ENCODE results near the gene TMEM134.

The TMEM134 gene

DNA sequence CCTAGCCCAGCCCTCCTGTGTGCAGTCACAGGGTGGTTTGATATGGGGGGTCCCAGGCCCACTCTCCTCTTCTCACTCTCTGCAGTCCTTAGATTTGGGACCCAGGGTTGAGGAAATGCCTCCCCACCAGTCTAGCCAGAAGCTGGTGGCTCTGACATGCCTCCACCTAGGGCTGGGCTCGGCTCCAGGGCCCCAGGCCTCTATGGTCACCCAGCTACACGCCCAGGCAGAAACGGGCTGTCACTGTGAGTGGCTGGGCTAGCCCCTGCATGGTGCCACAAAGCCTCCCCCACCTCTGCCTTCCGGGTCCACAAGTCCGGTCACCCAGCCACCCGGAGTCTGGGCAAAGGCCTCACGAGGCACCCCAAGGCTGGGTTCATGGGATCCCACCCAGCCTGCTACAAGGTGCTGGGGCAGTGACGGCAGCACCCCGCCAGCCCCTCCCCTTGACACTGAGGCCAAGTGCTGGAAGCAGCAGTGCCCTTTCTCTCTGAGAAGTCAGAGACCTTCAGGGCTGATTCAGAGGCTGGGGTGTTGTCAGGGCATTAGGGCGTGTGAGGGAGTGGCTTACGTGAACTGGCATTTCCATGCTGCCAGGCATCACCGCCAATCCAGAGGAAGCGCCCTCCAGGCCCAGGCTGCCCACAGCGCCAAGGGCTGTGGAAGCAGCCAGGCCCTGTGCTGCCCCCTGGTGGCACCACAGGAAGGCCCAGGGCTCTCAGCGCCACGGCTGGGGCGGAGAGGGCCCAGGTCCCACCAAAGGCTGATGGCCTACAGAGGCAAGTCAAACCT is 36.8 kb upstream of the TMEM134 start:
- no peaks in the 10 kb centered on the region for H3K9me3 ChIP-seq (ENCODE audit: insufficient read depth, low read depth, low read length)
- no peak overlapping the region for H3K9ac ChIP-seq (ENCODE audit: low read depth, low read length)
- H3K4me3 ChIP-seq (ENCODE audit: low read length): peak overlapping the region; percentile 82; the same call in 1 of the 2 replicates
- H3K36me3 ChIP-seq (ENCODE audit: insufficient read depth, low read depth, low read length): peaks cover 14% of the 10 kb centered on the region
- H3K27ac ChIP-seq (ENCODE audit: low read length): no peak overlapping the region
- peaks cover 14% of the 10 kb centered on the region for H3K27me3 ChIP-seq (ENCODE audit: insufficient read depth, low read length)
- H3K4me1 ChIP-seq (ENCODE audit: insufficient read depth, low read length): peaks cover 5% of the 10 kb centered on the region; the same call in 1 of the 2 replicates

DNA sequence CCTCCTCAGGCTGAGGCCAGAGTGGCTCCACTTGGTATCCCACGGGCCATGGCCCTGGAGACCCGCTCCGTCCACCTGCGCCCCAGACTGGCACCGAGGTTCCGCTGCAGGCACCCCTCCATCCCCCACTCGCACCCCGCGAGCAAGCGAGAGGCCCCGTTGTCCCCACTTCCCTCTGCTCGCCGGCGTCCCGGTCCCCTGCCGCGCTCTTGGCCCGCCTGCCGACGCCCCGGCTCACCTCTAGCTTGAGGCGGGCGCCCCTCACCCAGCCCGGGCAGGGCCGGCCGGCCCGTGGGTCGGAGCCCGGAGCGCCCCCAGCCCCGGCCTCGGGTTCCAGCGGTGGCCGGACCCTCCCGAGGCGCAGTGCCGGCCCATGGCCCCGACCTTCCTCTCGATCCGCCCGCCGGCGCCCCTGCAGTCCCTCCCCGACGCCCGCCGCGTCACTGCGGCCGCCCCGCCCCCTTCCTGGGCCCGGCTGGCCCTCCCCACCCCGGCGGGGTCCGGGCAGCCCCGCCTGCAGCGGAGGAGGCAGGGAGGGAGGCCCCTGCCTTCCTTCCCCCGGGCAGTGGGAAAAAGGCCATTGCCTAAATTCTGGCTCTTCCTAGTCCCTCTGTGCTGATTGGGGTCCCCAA is 36.0 kb upstream of the TMEM134 start, which contains the start of gene PITPNM1:
Gene PITPNM1, minus strand, starts transcription at position 414 of the 632 bp plus-strand sequence. CDS start 1,183 bp downstream, outside the sequence.
- Histone ChIP-seq H3K9ac (ENCODE audit: low read depth, low read length) (peak within 1 kb of the TSS; percentile 72), H3K27me3 (ENCODE audit: insufficient read depth, low read length) (peaks cover 14% of the 10 kb centered on the region), H3K4me1 (ENCODE audit: insufficient read depth, low read length) (peaks cover 5% of the 10 kb centered on the region; the same call in 1 of the 2 replicates), H3K4me3 (ENCODE audit: low read length) (peak within 1 kb of the TSS; percentile 82), H3K36me3 (ENCODE audit: insufficient read depth, low read depth, low read length) (peaks cover 16% of the 10 kb centered on the region), H3K27ac (ENCODE audit: low read length) (no peak within 1 kb of the TSS), H3K9me3 (ENCODE audit: insufficient read depth, low read depth, low read length) (no peaks in the 10 kb centered on the region)

DNA sequence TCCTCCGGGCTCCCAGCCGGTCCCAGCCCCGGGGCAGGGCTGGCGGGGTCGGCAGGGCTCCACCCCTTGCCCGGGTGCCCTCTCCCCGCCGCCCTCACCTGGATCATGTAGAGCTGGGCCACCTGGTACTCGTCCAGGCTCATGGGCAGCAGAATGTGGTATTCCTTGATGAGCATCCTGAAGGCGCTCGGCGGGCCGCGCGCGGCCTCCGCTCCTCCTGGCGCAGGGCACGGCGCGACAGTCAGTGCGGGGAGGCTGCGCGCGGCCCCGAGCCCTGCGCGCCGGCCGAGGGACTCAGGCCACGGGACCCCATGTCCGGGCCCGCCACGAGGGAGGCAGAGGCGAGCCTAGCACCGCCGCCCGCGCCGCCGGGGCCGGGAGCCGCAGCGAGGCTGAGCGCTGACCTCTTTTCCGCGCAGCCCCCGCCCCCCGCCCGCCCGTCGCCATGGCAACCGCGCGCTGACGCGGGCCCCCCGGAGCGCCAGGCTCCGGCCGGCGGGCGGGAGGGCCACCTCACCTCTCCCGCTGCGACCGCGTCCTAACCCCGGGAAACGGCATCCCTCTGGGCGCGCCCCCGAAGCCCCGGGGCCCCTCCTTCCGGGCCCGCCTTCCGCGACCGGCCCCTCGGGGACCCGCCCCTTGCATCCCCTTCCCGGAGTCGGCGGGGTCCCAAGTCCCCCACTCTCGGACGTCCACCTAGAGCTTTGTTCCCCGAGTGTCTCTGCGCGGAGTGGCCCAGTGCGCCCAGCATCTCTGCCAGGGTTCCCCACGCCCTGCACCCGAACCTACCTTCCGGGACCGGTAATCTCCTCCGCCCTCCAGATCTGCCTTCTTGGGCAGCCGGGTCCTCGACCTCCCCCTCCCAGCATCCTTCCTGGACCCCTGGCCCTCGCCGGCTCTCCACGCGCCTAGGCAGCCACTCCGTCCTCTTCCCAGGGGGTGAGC is 35.2 kb upstream of the TMEM134 start:
- H3K4me3 ChIP-seq (ENCODE audit: low read length): peak overlapping the region; percentile 82
- peaks cover 5% of the 10 kb centered on the region; the same call in 1 of the 2 replicates for H3K4me1 ChIP-seq (ENCODE audit: insufficient read depth, low read length)
- no peak overlapping the region for H3K27ac ChIP-seq (ENCODE audit: low read length)
- peaks cover 16% of the 10 kb centered on the region for H3K36me3 ChIP-seq (ENCODE audit: insufficient read depth, low read depth, low read length)
- H3K27me3 ChIP-seq (ENCODE audit: insufficient read depth, low read length): peaks cover 14% of the 10 kb centered on the region
- H3K9me3 ChIP-seq (ENCODE audit: insufficient read depth, low read depth, low read length): no peaks in the 10 kb centered on the region
- peak overlapping the region; percentile 72 for H3K9ac ChIP-seq (ENCODE audit: low read depth, low read length)

DNA sequence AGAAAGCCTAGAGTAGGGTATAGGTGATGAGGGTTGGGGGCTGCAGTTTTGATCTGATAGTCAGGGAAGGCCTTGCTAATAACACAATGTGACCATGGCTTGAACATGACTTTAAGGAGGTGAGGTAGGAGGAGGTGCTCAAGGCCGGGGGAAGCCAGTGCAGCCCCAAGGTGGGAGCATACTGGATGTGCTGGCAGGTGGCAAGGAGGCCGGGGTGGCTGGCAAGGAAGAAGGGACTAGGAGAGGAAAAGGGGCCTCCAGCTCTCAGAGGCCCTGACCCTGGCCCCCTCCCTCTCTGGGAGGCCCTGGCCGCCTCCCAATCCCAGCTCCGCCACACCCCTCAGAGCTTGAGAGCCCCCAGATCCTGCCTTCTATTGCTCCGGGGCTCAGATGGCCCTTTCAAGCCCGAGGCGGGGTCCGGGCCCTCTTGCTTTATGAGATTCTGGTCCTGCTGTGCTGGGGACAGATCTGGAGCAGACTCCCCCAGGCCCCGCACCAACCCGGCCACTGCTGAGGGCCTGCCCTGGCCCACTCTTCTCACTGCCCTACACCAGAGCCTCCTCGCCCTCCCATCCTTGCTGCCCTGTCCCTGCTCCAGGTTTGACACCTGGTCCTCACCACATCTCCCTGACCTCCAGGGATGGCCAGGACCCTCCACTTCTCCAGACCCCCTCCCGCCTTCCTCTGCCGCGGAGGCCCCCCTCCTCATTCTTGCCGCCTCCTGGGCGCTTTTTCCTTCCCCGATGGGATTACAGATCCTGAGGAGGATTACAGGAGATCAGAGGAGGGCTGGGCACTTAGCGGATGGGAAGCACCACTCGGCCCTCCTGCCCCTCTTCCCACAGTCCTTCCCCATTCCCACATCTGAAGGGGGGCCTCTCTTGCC is 34.3 kb upstream of the TMEM134 start:
- H3K4me3 ChIP-seq (ENCODE audit: low read length): peak overlapping the region; percentile 82; the same call in 1 of the 2 replicates
- H3K9me3 ChIP-seq (ENCODE audit: insufficient read depth, low read depth, low read length): no peaks in the 10 kb centered on the region
- H3K9ac ChIP-seq (ENCODE audit: low read depth, low read length): peak overlapping the region; percentile 48; the same call in 1 of the 2 replicates
- peaks cover 14% of the 10 kb centered on the region for H3K27me3 ChIP-seq (ENCODE audit: insufficient read depth, low read length)
- peaks cover 16% of the 10 kb centered on the region for H3K36me3 ChIP-seq (ENCODE audit: insufficient read depth, low read depth, low read length)
- H3K4me1 ChIP-seq (ENCODE audit: insufficient read depth, low read length): peaks cover 5% of the 10 kb centered on the region; the same call in 1 of the 2 replicates
- H3K27ac ChIP-seq (ENCODE audit: low read length): no peak overlapping the region

DNA sequence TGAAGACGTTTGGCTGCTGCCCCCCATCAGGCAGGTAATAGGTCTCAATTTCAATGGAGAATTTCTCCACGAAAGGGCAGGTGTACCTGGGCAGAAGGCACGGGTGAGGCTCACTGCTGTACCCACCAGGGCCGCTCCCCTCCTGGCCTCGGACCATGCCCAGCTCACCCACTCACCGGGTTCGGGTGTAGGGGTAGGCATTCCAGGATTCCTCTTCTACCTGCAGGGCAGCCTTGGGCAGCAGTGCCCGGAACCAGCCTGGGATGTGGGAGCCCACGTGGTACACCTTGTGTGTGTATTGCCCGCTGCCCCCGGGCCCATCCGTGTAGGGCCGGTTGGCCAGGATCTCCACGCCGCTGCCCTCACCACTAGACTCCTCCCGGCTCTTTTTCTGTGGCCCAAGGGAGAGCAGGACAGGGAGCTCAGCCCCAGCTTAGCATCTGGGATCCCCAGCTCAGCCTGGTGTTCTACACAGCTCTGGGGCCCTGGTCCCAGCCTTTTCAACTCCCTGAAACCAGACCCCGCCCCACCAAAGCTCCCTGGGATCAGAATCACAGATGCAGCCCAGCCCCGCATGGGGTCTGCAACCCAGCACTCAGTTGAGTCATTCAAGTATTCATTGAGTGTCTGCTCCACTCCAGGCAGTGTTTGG is 33.4 kb upstream of the TMEM134 start:
- H3K27ac ChIP-seq (ENCODE audit: low read length): no peak overlapping the region
- H3K9me3 ChIP-seq (ENCODE audit: insufficient read depth, low read depth, low read length): no peaks in the 10 kb centered on the region
- H3K27me3 ChIP-seq (ENCODE audit: insufficient read depth, low read length): peaks cover 14% of the 10 kb centered on the region
- peaks cover 16% of the 10 kb centered on the region for H3K36me3 ChIP-seq (ENCODE audit: insufficient read depth, low read depth, low read length)
- peaks cover 5% of the 10 kb centered on the region; the same call in 1 of the 2 replicates for H3K4me1 ChIP-seq (ENCODE audit: insufficient read depth, low read length)
- no peak overlapping the region for H3K4me3 ChIP-seq (ENCODE audit: low read length)
- no peak overlapping the region for H3K9ac ChIP-seq (ENCODE audit: low read depth, low read length)

DNA sequence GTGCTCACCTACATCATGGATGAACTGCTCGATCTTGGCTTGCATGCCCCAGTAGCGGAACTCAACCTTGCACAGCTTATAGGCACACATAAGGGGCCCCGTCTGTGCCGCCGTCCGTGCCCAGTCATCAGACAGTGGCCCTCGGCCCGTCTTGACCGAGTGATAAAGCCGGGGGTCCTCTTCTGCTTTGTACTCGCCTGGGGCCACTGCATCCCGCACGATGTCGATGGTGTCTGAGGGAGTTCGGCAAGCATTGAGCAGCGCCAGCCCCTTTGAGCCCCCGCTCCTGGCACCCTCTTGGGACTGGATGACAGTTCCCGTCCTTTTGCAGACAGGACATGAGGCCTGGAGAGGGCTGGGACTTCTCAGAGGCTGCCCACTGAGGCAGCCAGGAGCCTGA is 32.8 kb upstream of the TMEM134 start:
- Histone ChIP-seq H3K9me3 (ENCODE audit: insufficient read depth, low read depth, low read length) (no peaks in the 10 kb centered on the region), H3K4me1 (ENCODE audit: insufficient read depth, low read length) (peaks cover 5% of the 10 kb centered on the region; the same call in 1 of the 2 replicates), H3K9ac (ENCODE audit: low read depth, low read length) (no peak overlapping the region), H3K36me3 (ENCODE audit: insufficient read depth, low read depth, low read length) (peaks cover 16% of the 10 kb centered on the region), H3K27me3 (ENCODE audit: insufficient read depth, low read length) (peaks cover 14% of the 10 kb centered on the region), H3K27ac (ENCODE audit: low read length) (no peak overlapping the region), H3K4me3 (ENCODE audit: low read length) (no peak overlapping the region)

DNA sequence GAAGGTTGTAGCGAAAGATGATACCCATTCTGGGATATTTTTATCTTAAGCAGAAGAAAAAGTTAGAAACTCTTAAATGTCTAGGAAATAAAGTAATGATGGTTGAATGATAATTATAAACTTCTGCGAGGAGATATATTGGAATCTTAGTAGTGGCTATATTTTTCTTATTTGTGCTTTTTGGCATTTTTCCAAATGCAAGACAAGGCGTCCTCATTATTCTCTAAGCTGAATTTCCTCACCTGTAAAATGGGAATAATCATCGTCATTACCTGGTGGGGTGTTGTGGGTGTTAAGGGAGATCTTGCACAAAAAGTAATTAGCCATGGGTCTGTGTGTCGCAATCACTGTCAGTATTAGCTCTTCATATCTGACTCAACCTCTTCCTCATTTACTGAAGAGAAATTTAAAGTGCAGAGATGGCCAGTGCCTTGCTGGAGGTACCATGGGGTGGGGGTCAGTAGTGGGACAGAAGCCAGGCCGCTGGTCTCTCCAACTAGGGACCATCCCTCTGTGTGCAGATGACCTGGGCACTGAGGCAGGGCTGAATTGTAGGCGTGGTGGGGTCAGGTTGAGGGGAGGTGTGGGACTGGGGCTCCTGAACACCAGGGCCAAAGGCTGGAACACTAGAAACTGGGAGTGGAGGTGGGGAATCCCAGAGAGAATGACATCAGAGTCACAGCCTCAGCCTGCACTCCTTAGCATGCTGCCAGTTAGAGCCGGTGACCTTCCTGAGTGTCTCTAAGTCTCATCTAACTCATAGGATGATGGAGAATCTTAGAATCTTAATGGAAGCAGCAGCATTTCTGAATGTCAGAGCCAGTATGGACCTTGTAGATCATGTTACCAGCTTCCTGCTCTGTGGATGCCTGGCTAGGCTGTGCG is 32.0 kb upstream of the TMEM134 start:
- Histone ChIP-seq H3K9me3 (ENCODE audit: insufficient read depth, low read depth, low read length) (no peaks in the 10 kb centered on the region), H3K36me3 (ENCODE audit: insufficient read depth, low read depth, low read length) (peaks cover 14% of the 10 kb centered on the region), H3K27ac (ENCODE audit: low read length) (no peak overlapping the region), H3K27me3 (ENCODE audit: insufficient read depth, low read length) (peaks cover 14% of the 10 kb centered on the region), H3K4me1 (ENCODE audit: insufficient read depth, low read length) (peaks cover 5% of the 10 kb centered on the region; the same call in 1 of the 2 replicates), H3K9ac (ENCODE audit: low read depth, low read length) (no peak overlapping the region), H3K4me3 (ENCODE audit: low read length) (no peak overlapping the region)

DNA sequence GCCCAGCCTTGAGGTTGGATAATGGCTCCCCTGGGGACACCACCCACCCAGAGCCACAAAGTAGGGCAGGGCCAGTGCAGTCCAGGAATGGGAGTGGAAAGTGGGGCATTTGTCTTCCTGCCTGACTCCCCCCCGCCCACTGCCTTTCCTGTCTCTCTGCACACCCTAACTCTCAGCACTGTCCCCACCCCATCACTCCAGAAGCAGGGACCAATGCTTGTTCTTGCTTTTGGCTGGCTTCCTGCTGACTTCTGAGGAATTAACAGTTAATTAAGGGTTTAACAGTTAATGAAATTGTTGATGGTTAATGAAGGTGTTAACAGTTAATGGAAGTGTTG is 31.4 kb upstream of the TMEM134 start:
- Histone ChIP-seq H3K36me3 (ENCODE audit: insufficient read depth, low read depth, low read length) (peaks cover 14% of the 10 kb centered on the region), H3K4me1 (ENCODE audit: insufficient read depth, low read length) (peaks cover 1% of the 10 kb centered on the region; the same call in 1 of the 2 replicates)

DNA sequence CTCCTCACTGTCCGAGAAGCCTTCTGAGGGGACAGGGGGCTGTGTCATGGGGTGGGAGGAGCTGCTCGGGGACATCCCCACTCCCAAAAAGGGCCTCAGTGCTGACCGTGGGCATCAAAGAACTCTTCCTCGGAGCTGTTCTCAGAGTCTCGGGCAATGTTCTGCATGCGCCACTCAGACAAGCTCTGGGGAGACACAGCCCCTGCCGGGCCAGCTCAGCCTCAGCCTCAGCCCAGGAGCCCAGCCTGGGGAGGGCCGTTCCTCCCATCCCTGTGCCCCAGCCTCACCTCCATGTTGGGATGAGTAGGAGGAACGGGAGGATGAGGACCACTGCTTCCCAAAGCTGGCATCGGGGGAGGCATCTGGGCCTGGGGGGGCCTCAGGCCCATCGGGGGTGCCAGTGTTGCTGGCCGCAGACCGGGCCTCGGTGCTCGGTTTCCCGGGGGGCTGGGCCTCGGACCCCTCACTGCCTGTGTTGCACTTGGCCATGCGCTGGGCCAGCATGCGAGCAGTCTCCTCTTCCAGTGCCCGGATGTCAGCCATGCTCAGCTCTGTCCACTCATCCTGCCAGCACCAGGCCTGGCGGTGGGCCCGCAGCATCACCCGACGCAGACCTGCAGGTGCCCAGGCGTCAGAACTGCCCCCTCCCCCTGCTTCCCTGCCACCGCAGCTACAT is 30.9 kb upstream of the TMEM134 start:
- peaks cover 14% of the 10 kb centered on the region for H3K36me3 ChIP-seq (ENCODE audit: insufficient read depth, low read depth, low read length)
- H3K4me1 ChIP-seq (ENCODE audit: insufficient read depth, low read length): no peaks in the 10 kb centered on the region
- peaks cover 14% of the 10 kb centered on the region for H3K27me3 ChIP-seq (ENCODE audit: insufficient read depth, low read length)
- H3K9me3 ChIP-seq (ENCODE audit: insufficient read depth, low read depth, low read length): no peaks in the 10 kb centered on the region
- no peak overlapping the region for H3K4me3 ChIP-seq (ENCODE audit: low read length)
- no peak overlapping the region for H3K27ac ChIP-seq (ENCODE audit: low read length)
- H3K9ac ChIP-seq (ENCODE audit: low read depth, low read length): no peak overlapping the region

More for the DNA sequence above, 31.4 kb upstream of the TMEM134 start:
- Histone ChIP-seq H3K27me3 (ENCODE audit: insufficient read depth, low read length) (peaks cover 14% of the 10 kb centered on the region), H3K4me3 (ENCODE audit: low read length) (no peak overlapping the region), H3K9me3 (ENCODE audit: insufficient read depth, low read depth, low read length) (no peaks in the 10 kb centered on the region), H3K9ac (ENCODE audit: low read depth, low read length) (no peak overlapping the region), H3K27ac (ENCODE audit: low read length) (no peak overlapping the region)

All from iPS-20b (cell line).